Measurements from ENCODE around the gene RTL1.

The RTL1 gene

GRCh38 chr14:100882026-100882967 lies 21.2 kb downstream of the RTL1 start:
- DNase-seq (ENCODE audit: low read depth): no peak

- DNase-seq (ENCODE audit: low read depth): no peak
Observed at GRCh38 chr14:100881211-100882025, 22.1 kb downstream of the RTL1 start.

GRCh38 chr14:100880271-100881101 lies 23.0 kb downstream of the RTL1 start:
- no peak for DNase-seq (ENCODE audit: low read depth)

- DNase-seq (ENCODE audit: low read depth): no peak
Observed at GRCh38 chr14:100879782-100880181, 23.7 kb downstream of the RTL1 start.

GRCh38 chr14:100879194-100879593 lies 24.3 kb downstream of the RTL1 start:
- DNase-seq (ENCODE audit: low read depth): no peak

GRCh38 chr14:100878271-100879146 lies 25.0 kb downstream of the RTL1 start:
- no peak for DNase-seq (ENCODE audit: low read depth)

- no peak for DNase-seq (ENCODE audit: low read depth)
Observed at GRCh38 chr14:100875861-100876590, 27.5 kb downstream of the RTL1 start.

GRCh38 chr14:100875126-100875525 lies 28.4 kb downstream of the RTL1 start:
- no peak for DNase-seq (ENCODE audit: low read depth)

- DNase-seq (ENCODE audit: low read depth): no peak
Observed at GRCh38 chr14:100874411-100875091, 29.0 kb downstream of the RTL1 start.

- DNase-seq (ENCODE audit: low read depth): no peak
Observed at GRCh38 chr14:100874051-100874410, 29.5 kb downstream of the RTL1 start.

GRCh38 chr14:100873096-100873482 lies 30.4 kb downstream of the RTL1 start:
- DNase-seq (ENCODE audit: low read depth): no peak

- DNase-seq (ENCODE audit: low read depth): no peak
Observed at GRCh38 chr14:100872259-100873095, 31.0 kb downstream of the RTL1 start.

GRCh38 chr14:100871234-100872186 lies 32.0 kb downstream of the RTL1 start:
- no peak for DNase-seq (ENCODE audit: low read depth)

- DNase-seq (ENCODE audit: low read depth): no peak
Observed at GRCh38 chr14:100868621-100869370, 34.7 kb downstream of the RTL1 start.

GRCh38 chr14:100867631-100868315 lies 35.7 kb downstream of the RTL1 start:
- DNase-seq (ENCODE audit: low read depth): no peak
